NCI-H446 treated with DMSO at 0.1 percent for 48 hours (cell line): ENCODE measurements around the gene YPEL3.
"Not testable (repeated sequence)": the region's sequence is repeated elsewhere in the genome, so short reads cannot be mapped to it uniquely, and the experiment has no call there.

Experiments
- DNase-seq: peaks from one replicate; lab custom pipeline; 2025; lab: John Stamatoyannopoulos, UW

Gene YPEL3, protein sequence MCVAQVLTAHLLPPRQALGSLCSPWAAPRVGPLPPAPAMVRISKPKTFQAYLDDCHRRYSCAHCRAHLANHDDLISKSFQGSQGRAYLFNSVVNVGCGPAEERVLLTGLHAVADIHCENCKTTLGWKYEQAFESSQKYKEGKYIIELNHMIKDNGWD

GRCh38 chr16:30096105-30096861 is at the start of gene YPEL3:
Gene YPEL3 (minus strand): TSS chr16:30096213. CDS start chr16:30095482, 731 bp downstream.
- peak; percentile 66 for DNase-seq

DNA sequence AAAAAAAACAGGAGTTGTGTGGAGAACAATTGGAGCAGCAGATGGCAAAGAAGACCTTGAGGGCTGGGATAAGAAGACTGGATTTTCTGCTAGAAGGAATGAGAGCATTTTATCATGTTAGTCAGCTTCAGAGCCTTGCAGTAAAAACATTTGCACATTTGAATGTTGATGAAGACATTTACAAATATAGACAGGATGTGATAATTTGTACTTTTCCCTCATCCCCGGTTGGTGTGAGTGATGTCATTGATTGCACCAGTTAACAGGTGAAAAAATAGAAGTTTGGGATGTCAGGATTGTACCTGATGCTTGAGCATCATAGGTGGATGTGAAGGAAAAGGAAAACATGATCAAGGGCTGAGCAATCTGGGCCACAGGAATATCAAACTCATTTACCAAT is 49.6 kb upstream of the YPEL3 start:
- no peak for DNase-seq

GRCh38 chr16:30144917-30145316 is 48.9 kb upstream of the YPEL3 start:
- DNase-seq = no peak

- no peak for DNase-seq
Measured at GRCh38 chr16:30144017-30144416, 48.0 kb upstream of the YPEL3 start.

- no peak for DNase-seq
Measured at GRCh38 chr16:30143347-30143702, 47.3 kb upstream of the YPEL3 start.

DNA sequence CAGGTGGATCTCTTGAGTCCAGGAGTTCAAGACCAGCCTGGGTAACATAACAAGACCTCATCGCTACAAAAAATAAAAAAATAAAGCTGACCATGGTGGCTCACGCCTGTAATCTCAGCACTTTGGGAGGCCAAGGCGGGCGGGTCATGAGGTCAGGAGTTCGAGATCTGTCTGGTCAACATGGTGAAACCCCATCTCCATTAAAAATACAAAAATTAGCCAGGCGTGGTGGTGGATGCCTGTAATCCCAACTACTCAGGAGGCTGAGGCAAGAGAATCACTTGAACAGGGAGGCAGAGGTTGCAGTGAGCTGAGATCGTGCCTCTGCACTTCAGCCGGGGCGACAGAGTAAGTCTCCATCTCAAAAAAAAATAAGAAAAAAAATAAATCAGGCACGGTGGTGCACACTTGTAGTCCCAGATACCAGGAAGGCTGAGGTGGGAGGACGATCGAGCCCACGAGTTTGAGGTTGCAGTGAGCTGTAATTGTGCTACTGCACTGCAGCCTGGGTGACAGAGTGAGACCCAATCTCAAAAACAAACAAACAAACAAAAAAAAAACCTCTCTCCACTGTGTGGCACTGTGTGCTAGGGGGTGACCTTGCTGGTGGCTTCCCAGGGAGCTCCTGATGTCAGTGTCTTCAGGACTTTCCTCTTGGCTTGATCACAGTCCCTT is 46.8 kb upstream of the YPEL3 start:
- no peak for DNase-seq

DNA sequence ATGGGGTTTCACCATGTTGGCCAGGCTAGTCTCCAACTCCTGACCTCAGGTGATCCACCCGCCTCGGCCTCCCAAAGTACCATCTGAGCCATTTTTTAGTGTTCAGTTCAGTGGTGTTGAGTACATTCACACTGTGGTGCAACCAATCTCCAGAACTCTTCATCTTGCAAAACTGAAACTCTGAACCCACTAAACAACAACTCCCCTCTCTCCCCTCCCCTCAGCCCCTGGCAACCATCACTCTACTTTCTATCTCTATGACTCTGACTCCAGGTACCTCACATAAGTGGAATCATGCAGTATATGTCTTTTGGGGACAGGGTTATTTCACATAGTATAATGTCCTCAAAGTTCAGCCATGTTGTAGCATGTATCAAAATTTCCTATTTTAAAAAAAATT is 45.7 kb upstream of the YPEL3 start:
- DNase-seq = no peak

DNA sequence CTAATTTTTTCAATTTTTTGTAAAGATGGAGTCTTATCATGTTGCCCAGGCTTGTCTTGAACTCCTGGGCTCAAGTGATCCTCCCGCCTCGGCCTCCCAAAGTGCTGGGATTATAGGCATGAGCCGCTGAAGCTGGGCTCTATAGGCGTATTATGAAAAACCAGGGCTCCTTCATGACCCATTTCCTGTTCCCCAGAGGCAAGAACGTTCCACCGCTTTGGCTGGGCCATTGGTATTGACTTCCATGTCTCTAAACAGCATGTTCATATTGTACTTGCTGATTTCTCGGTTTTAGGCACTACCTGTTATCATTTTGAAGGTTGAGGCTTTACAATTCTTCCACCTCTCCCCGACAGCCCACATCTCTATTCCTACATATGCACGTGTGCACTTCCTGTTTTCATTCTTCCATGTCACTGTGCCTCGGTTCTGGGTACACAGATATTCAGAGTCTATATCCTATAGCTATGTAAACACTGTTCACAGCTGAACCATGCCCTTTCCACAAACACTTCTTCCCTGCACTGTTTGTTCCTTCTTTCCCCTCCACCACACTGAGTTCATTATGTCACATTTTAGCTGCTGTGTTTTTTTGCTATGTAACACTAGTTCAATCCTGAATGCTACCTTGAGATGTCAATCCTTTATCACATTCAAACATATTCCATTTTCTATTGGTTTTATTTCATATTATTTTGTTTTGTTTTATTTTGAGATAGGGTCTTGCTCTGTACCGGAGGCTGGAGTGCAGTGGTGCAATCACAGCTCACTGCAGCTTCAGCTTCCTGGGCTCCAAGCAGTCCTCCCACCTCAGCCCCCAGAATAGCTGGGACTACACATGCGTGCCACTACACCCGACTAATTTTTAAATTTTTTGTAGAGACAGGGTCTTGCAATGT is 43.8 kb upstream of the YPEL3 start:
- no peak for DNase-seq

GRCh38 chr16:30137897-30138296 is 41.9 kb upstream of the YPEL3 start:
- no peak for DNase-seq

DNA sequence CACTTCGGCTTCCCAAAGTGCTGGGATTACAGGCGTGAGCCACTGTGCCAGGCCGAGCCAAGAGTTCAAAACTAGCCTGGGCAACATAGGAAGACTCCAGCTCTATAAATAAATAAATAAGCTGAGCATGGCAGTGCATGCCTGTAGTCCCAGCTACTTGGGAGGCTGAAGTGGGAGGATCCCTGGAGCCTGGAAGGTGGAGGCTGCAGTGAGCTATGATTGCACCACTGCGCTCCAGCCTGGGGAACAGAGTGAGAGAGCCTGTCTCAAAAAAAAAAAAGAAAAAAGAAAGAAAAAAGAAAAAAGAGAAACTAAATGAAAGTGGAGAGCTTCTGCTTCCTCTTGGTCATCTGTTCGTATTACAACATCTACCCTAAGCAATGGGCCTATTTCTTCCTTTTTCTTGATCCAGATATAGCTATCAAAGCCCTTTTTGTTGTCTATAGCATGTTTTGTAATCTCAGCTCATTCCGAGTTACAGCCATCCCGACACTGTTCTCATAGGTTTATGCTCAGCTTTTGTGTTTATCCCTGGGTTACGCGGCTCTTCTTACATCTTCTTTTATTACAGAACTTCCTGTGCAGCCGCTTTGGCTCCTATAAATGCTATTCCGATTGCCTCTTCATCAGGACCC is 41.1 kb upstream of the YPEL3 start:
- DNase-seq = no peak

DNA sequence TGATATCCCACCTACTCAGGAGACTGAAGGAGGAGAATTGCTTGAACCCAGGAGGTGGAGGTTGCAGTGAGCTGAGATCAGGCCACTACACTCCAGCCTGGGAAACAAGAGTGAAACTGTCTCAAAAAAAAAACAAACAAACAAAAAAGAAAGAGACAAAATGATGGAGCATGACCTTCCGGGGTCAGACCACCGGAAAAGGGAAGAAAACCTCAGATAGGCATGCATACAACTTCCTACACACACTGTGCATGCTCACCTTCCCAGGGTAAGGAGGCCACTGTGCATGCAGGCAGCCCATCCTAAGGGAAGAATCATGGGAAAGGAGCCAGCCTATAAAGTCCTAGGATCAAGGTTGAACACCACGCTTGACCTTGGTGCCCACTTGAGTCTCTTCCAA is 36.6 kb upstream of the YPEL3 start:
- DNase-seq = no peak

DNA sequence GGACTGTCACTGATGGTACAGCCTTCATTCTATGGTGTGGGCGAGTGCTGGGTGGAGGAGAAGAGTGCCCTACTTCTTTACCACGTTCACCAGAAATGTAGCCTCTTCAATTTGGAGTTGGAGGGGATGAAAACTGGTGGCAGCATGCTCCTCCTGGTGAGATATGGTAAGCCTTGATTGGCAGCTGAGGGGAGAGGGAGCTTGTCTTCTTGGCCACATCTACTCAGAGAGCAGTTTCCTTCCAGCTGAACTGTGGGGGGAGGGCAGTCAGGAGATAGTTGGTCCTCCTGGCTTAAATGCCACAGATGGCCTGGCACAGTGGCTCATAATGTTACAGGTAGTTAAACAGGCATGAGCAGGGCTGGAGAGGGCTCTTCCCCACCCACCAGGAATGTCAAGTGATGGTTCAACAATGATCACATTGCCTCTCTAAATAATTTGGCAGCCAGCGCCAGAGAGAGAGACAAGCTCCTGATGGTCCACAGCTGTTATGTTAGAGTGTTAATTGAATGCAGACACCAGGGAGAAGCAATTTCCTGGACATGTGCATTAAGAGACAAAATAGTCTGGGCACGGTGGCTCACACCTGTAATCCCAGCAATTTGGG is 36.0 kb upstream of the YPEL3 start:
- DNase-seq = peak; percentile 46

- no peak for DNase-seq
Measured at GRCh38 chr16:30127993-30128392, 32.0 kb upstream of the YPEL3 start.

DNA sequence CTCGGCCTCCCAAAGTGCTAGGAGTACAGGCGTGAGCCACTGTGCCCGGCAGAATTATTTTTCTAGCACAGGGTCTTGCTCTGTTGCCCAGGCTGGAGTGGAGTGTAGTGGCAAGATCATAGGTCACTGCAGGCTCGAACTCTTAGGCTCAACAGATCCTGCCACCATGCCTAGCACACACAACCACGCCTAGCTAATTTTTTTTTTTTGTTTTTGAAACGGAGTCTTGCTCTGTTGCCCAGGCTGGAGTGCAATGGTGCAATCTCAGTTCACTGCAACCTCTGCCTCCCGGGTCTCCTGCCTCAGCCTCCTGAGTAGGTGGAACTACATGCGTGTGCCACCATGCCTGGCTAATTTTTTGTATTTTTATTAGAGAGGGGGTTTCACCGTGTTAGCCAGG is 29.7 kb upstream of the YPEL3 start:
- not testable (repeated sequence) for DNase-seq

DNA sequence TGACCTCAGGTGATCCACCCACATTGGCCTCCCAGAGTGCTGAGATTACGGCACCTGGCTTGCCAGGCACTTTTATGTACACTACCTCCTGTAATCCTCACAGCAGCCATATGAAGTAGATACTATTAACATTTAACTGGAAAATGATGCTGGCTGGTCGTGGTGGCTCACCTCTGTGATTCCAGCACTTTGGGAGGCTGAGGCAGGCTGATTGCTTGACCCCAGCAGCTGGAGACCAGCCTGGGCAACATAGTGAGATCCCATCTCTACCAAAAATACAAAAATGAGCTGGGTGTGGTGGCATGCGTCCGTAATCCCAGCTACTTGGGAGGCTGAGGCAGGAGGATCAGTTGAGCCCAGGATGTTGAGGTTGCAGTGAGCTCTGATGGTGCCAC is 29.0 kb upstream of the YPEL3 start:
- DNase-seq = no peak

DNA sequence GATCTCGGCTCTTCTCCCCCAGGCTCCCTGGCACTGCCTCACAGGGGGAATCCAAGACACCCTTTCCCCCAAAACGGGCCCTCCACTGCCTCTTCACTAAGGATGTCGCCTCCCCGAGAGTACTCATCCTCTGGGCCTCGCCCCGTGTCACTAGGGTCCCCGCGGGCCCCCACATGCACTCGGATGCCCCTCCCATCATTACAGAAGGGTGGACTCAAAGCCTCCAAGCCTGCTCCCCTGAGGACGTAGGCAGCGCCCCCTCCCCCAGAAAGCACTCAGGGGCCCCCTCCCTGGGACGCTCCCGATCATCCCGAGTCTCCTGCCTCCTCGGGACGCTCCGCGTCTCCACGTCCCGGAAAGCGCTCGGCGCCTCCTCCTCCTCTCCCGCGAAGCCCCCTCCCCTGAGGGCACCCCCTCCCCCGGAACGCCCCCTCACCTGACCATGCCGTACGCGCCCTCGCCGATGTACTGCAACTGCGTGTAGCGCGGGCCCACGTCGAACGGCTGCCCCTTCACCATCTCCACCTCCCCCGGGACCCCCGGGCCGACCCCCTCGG is 26.7 kb upstream of the YPEL3 start:
- no peak for DNase-seq

DNA sequence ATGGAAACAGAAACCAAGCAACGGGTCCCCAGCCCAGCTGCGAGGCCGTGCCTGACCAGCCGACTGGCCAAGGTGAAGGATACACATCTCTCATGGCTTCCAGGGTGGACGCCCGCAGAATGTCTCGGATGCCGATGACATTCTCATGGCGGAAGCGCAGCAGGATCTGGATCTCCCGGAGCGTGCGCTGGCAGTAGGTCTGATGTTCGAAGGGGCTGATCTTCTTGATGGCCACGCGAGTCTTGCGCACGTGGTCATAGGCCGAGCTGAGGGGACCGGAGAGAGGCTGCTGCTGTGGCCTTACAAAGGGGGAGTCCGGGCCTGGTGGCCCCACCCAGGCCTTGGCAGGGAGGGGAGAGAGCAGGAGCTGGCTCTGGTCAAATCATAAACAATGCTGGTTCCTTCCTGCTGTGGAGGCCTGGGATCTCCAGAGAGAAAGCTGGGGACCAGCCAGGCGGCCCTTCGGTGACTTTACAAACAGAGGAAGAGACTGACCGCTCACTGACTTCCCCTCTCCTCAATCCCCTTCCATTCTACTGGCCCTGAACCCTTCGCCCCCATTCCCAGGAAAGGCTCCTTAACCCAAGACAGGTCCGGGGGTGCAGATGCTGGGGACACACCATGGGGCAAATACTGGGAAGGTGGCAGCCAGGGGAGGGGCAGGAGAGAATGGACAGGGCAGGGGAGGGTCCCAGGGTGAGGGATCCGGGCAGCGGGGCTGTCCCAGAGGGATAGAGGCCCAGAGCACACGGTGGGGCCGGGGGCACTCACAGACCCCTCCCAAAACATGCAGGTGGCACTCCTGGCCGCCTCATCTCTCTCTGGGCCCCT is 25.9 kb upstream of the YPEL3 start:
- DNase-seq = no peak

DNA sequence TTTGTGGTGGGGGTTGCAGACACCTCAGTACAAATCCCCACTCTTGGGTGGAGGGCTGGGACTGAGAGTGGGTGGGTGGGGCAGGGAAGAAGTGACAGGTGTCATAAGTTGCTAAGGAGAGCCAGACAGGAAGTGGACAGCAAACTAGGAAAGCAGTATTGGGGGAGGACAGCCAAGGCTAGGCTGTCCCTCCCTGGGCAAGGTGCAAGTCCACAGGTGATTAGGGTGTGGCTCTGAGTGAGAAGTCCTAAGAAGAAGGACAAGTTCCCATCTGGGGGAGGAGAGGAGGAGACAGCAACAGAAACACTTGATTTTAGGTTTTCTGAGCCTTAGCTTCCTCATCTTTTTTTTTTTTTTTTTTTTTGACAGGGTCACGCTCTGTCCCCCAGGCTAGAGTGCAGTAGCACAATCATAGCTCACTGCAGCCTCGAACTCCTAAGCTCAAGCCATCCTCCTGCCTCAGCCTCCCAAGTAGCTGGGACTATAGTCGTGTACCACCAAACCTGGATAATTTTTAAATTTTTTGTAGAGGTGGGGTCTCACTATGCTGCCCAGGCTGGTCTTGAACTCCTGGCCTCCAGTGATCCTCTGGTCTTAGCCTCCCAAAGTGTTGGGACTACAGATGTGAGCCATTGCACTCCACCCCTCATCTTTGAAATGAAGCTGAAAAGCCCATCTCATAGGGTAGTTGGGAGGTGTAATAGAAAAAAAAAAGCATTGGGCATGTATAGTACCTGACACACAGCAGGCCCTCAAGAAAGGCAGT is 24.5 kb upstream of the YPEL3 start:
- DNase-seq = no peak

- no peak for DNase-seq
Measured at GRCh38 chr16:30119428-30119827, 23.4 kb upstream of the YPEL3 start.

DNA sequence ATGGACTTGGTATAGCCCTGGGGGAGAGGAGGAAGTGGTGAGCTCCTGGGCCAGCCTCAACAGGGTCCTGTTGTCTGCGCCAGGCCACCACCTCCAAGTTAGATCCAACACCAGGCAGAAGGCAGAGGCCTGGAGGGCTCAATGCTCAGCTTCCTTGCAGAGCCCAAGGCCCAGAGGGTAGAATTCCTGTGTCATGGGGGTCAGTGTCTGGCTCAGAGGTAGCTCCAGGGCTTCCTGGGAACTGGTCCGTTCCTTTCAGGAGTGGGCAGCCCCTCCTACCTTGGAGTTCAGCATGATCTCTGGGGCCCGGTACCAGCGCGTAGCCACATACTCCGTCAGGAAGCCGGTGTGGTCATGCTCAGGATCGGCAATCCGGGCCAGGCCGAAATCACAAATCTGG is 21.8 kb upstream of the YPEL3 start:
- no peak for DNase-seq
